MCF 10A (cell line): Measurements from ENCODE around the gene UQCR11. TPM values are rescaled to one million over a fixed set of nuclear protein-coding genes. Genes with fewer than 3 reads are reported as not detected.

Experiments used
- BruUV-seq: library from RNA; stranded (reverse); fragments of 400-500 nt; replicated peaks from 2 replicates; lab custom pipeline; 2021; lab: Mats Ljungman, UMichigan
- CTCF ChIA-PET: fragments of 300-600 bp; sonication (Branson Sonifier 250); formaldehyde crosslinking; extraction: SDS; loops from one replicate; lab custom pipeline; 2021; ENCODE audit warnings: antibody characterized with exemption, inconsistent platforms; lab: Yijun Ruan, JAX
- POLR2A ChIA-PET: fragments of 300-600, 350-650 bp; sonication (Branson Sonifier 250); formaldehyde crosslinking; extraction: SDS; loops from one replicate; lab custom pipeline; 2020; ENCODE audit warnings: antibody characterized with exemption, inconsistent platforms; lab: Yijun Ruan, JAX
- DNase-seq: peaks from one replicate; pipeline ENCODE4 v3.0.0-alpha.2; 2018; ENCODE audit not compliant: unreplicated experiment
- H3K27ac Mint-ChIP-seq: one replicate; pipeline ENCODE4 v1.8.0; 2022; ENCODE audit warnings: mild to moderate bottlenecking, low read depth, mixed read lengths; ENCODE audit not compliant: unreplicated experiment
- H3K27me3 Mint-ChIP-seq: one replicate; pipeline ENCODE4 v1.8.0; 2022; ENCODE audit warnings: mixed read lengths; ENCODE audit not compliant: insufficient read depth, unreplicated experiment
- H3K36me3 Mint-ChIP-seq: one replicate; pipeline ENCODE4 v1.8.0; 2022; ENCODE audit warnings: mild to moderate bottlenecking, moderate library complexity, mixed read lengths; ENCODE audit not compliant: insufficient read depth, unreplicated experiment
- H3K4me1 Mint-ChIP-seq: one replicate; pipeline ENCODE4 v1.8.0; 2022; ENCODE audit warnings: mixed read lengths; ENCODE audit not compliant: insufficient read depth, unreplicated experiment
- H3K4me3 Mint-ChIP-seq: one replicate; pipeline ENCODE4 v1.8.0; 2022; ENCODE audit warnings: mild to moderate bottlenecking, moderate library complexity, mixed read lengths; ENCODE audit not compliant: unreplicated experiment
- H3K9me3 Mint-ChIP-seq: one replicate; pipeline ENCODE4 v1.8.0; 2022; ENCODE audit warnings: mixed read lengths; ENCODE audit not compliant: unreplicated experiment
- intact Hi-C: fragments of 100-400 bp; cut with micrococcal nuclease; formaldehyde crosslinking; loops from 2 replicates; pipeline ENCODE4 v1.14.1; 2022
- total RNA-seq: library from RNA; stranded (reverse); gene quantifications from 2 replicates; pipeline ENCODE4 v1.2.3, GENCODE V29; 2022
- TF ChIP-seq, protein P1 (sequence below): fragments of 200-600 bp; IDR thresholded peaks from one replicate; pipeline ENCODE4 v1.8.0; 2022; ENCODE audit warnings: antibody characterized with exemption, mild to moderate bottlenecking; ENCODE audit not compliant: unreplicated experiment

The UQCR11 gene
- total RNA-seq, 1 experiment from 2014 or later = 256 TPM

DNA sequence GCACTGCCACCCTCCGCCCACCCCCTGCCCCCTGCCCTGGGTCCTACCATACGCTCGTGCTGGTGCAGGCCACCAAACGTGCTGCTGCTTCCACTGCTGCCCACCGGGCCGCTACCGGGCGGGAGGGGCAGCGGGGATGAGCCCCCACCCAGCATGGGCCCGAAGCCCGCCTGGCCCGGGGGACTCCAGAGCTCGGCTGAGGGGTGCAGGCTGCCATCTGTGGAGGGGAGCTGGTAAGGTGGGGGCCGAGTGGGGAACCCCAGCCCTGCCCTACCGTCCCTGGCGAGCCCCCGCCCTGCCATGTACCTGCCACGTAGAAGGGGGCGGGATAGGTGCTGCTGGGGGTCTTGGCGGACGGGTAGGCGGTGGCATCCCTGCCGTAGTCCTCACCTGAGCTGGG lies 16.7 kb upstream of the UQCR11 start:
- DNase-seq = no peak
- Mint-ChIP-seq H3K27ac (no peak overlapping the region), H3K36me3 (peaks cover 44% of the 10 kb centered on the region), H3K9me3 (no peaks in the 10 kb centered on the region), H3K27me3 (no peaks in the 10 kb centered on the region), H3K4me1 (no peaks in the 10 kb centered on the region), H3K4me3 (no peak overlapping the region)
- TF ChIP-seq, protein P1, sequence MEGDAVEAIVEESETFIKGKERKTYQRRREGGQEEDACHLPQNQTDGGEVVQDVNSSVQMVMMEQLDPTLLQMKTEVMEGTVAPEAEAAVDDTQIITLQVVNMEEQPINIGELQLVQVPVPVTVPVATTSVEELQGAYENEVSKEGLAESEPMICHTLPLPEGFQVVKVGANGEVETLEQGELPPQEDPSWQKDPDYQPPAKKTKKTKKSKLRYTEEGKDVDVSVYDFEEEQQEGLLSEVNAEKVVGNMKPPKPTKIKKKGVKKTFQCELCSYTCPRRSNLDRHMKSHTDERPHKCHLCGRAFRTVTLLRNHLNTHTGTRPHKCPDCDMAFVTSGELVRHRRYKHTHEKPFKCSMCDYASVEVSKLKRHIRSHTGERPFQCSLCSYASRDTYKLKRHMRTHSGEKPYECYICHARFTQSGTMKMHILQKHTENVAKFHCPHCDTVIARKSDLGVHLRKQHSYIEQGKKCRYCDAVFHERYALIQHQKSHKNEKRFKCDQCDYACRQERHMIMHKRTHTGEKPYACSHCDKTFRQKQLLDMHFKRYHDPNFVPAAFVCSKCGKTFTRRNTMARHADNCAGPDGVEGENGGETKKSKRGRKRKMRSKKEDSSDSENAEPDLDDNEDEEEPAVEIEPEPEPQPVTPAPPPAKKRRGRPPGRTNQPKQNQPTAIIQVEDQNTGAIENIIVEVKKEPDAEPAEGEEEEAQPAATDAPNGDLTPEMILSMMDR = no peak
- ChIA-PET CTCF (interaction anchor here (0.6 to 0.8 kb wide), 2 partner anchors 31 to 172 kb away, joined by 3 to 4 read pairs; no protein-coding TSS in a partner anchor), POLR2A (interaction anchor here (0.5 kb wide), 1 partner anchor 165 kb away, joined by 3 read pairs; no protein-coding TSS in a partner anchor)
- BruUV-seq = no TSS peak
- intact Hi-C loops = no loop called here

- peaks cover 48% of the 10 kb centered on the region for H3K36me3 Mint-ChIP-seq
- H3K27me3 Mint-ChIP-seq = no peaks in the 10 kb centered on the region
- no peak overlapping the region for H3K4me3 Mint-ChIP-seq
- no peak for DNase-seq
- H3K4me1 Mint-ChIP-seq = no peaks in the 10 kb centered on the region
- POLR2A ChIA-PET = interaction anchor here (0.5 kb wide), 1 partner anchor 166 kb away, joined by 3 read pairs; no protein-coding TSS in a partner anchor
- H3K9me3 Mint-ChIP-seq = no peaks in the 10 kb centered on the region
- no TSS peak for BruUV-seq
- CTCF ChIA-PET = no interaction called here
- intact Hi-C loops = no loop called here
- TF ChIP-seq, protein P1 = no peak
- H3K27ac Mint-ChIP-seq = no peak overlapping the region
These were observed 16.3 kb upstream of the UQCR11 start for GRCh38 chr19:1621574-1621973.

- Mint-ChIP-seq H3K4me3 (no peak overlapping the region), H3K27me3 (no peaks in the 10 kb centered on the region), H3K36me3 (peaks cover 53% of the 10 kb centered on the region), H3K27ac (no peak overlapping the region), H3K9me3 (no peaks in the 10 kb centered on the region), H3K4me1 (no peaks in the 10 kb centered on the region)
- POLR2A ChIA-PET = interaction anchor here (0.7 kb wide), 1 partner anchor 193 kb away, joined by 3 read pairs; no protein-coding TSS in a partner anchor
- DNase-seq = no peak
- BruUV-seq = no TSS peak
- TF ChIP-seq, protein P1 = no peak
- CTCF ChIA-PET = no interaction called here
- intact Hi-C loops = no loop called here
These were observed 15.8 kb upstream of the UQCR11 start for GRCh38 chr19:1621021-1621420.

GRCh38 chr19:1620502-1620901 lies 15.2 kb upstream of the UQCR11 start:
- BruUV-seq = no TSS peak
- Mint-ChIP-seq H3K4me3 (no peak overlapping the region), H3K36me3 (peaks cover 55% of the 10 kb centered on the region), H3K27ac (no peak overlapping the region), H3K4me1 (no peaks in the 10 kb centered on the region), H3K27me3 (no peaks in the 10 kb centered on the region), H3K9me3 (no peaks in the 10 kb centered on the region)
- TF ChIP-seq, protein P1 = no peak
- CTCF ChIA-PET = no interaction called here
- intact Hi-C loops = no loop called here
- POLR2A ChIA-PET = interaction anchor here (0.7 kb wide), 1 partner anchor 193 kb away, joined by 3 read pairs; no protein-coding TSS in a partner anchor
- no peak for DNase-seq
